ENCODE results near the gene TBC1D20. TPM values are rescaled to one million over a fixed set of nuclear protein-coding genes. Genes with fewer than 3 reads are reported as not detected.

Gene TBC1D20
- total and polyA plus RNA-seq, 2 experiments from 2014 or later = 4.8 to 15.0 TPM

DNA sequence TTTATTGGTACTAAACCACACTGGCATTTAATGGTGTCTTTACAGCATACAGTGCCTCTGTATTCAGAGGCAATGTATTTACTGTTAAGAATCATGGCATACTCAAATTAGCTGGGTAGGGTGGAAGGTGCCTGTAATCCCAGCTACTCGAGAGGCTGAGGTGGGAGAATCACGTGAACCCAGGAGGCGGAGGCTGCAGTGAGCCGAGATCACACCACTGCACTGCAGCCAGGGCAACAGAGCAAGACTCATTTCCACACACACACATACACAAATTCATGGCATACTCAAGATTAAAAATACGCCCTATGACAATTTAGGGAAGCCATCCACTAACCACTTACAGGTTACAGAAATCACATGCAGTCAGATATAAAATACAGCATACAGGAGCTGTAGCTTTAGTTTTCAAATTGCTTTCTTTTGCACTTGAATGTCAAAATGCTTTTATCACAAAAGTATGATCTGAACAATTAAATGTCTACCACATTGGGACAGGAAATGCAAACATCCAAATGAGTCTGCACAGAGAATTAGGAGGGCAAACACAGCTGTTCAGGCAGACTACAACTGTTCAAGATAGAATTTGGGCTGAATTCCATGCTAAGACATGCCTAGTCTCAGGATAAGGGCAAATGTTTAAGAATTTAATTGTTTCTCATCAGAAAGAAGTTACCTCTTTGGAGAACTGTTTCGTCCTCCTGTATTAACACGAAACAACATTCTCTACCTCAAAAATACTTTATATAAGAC lies 44.8 kb upstream of the TBC1D20 start:
- H3K27me3 ChIP-seq (ENCODE audit: insufficient read depth) = no peaks in the 10 kb centered on the region
- DNase-seq (ENCODE audit: low spot score) (no peak), ATAC-seq (no peak)
- Mint-ChIP-seq H3K4me1 (no peaks in the 10 kb centered on the region), H3K27ac (no peak overlapping the region), H3K27me3 (ENCODE audit: insufficient read depth, low read depth, poor library complexity) (peaks cover 2% of the 10 kb centered on the region), H3K9me3 (no peaks in the 10 kb centered on the region), H3K4me3 (no peak overlapping the region), H3K36me3 (ENCODE audit: low read depth) (peaks cover 73% of the 10 kb centered on the region)
- H3K4me1 ChIP-seq (ENCODE audit: insufficient read depth) = no peaks in the 10 kb centered on the region
- peaks cover 5% of the 10 kb centered on the region; the same call in 1 of the 2 replicates for H3F3A ChIP-seq (replicated peaks; ENCODE audit: low read depth)
- no peaks in the 10 kb centered on the region for H3K9me2 ChIP-seq (ENCODE audit: insufficient read depth)
- no peak for TF ChIP-seq ZNF114 (CRISPR knock-in tag; IDR thresholded peaks at IDR 0.05)
- TF ChIP-seq NANOG (IDR thresholded peaks at IDR 0.05; ENCODE audit: borderline replicate concordance) = no peak
- TF ChIP-seq, protein P1, sequence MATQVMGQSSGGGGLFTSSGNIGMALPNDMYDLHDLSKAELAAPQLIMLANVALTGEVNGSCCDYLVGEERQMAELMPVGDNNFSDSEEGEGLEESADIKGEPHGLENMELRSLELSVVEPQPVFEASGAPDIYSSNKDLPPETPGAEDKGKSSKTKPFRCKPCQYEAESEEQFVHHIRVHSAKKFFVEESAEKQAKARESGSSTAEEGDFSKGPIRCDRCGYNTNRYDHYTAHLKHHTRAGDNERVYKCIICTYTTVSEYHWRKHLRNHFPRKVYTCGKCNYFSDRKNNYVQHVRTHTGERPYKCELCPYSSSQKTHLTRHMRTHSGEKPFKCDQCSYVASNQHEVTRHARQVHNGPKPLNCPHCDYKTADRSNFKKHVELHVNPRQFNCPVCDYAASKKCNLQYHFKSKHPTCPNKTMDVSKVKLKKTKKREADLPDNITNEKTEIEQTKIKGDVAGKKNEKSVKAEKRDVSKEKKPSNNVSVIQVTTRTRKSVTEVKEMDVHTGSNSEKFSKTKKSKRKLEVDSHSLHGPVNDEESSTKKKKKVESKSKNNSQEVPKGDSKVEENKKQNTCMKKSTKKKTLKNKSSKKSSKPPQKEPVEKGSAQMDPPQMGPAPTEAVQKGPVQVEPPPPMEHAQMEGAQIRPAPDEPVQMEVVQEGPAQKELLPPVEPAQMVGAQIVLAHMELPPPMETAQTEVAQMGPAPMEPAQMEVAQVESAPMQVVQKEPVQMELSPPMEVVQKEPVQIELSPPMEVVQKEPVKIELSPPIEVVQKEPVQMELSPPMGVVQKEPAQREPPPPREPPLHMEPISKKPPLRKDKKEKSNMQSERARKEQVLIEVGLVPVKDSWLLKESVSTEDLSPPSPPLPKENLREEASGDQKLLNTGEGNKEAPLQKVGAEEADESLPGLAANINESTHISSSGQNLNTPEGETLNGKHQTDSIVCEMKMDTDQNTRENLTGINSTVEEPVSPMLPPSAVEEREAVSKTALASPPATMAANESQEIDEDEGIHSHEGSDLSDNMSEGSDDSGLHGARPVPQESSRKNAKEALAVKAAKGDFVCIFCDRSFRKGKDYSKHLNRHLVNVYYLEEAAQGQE (IDR thresholded peaks at IDR 0.05; ENCODE audit: unreplicated experiment) = no peak
- TF ChIP-seq EZH2phosphoT487 (IDR thresholded peaks at IDR 0.05; ENCODE audit: unreplicated experiment) = no peak
- TF ChIP-seq ZNF331 (CRISPR knock-in tag; IDR thresholded peaks at IDR 0.05; ENCODE audit: low read depth) = no peak
- TF ChIP-seq CREB1 (CRISPR knock-in tag; IDR thresholded peaks at IDR 0.05; ENCODE audit: low read depth) = no peak
- H2AFZ ChIP-seq = no peak overlapping the region
- peaks cover 57% of the 10 kb centered on the region for H3K36me3 ChIP-seq (ENCODE audit: insufficient read depth)
- no peak overlapping the region for H3K4me3 ChIP-seq
- no peak overlapping the region for H3K27ac ChIP-seq (ENCODE audit: low read depth)
- H3K4me2 ChIP-seq = no peak overlapping the region
- peaks cover 54% of the 10 kb centered on the region for H4K20me1 ChIP-seq (replicated peaks; ENCODE audit: insufficient read depth)
- H3K79me2 ChIP-seq (replicated peaks; ENCODE audit: insufficient read depth) = peaks cover 83% of the 10 kb centered on the region

DNA sequence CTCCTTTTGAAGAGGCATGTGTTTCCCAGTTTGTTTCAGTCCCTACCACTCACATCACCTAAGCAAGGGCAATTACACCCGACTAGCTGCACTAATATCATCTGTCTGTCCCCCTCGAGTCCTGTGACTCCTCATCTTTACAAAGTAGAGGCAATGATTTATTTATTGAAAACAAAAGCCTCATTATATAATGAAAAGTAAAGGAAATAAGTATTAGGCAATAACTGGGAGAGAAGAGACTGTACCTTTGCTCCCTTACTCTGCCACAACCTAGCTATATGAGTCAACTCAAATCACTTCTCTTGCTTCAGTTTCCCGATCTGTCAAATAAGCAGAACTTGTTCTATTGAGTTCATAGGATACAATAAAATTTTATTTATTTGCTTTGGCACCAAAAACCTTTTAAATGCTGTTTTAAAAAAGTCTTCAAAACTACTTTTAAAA lies 42.3 kb upstream of the TBC1D20 start:
- H3K27me3 ChIP-seq (ENCODE audit: insufficient read depth) = no peaks in the 10 kb centered on the region
- H2AFZ ChIP-seq = no peak overlapping the region
- peaks cover 4% of the 10 kb centered on the region for H3K27me3 Mint-ChIP-seq (ENCODE audit: insufficient read depth, low read depth, poor library complexity)
- peaks cover 36% of the 10 kb centered on the region for H4K20me1 ChIP-seq (replicated peaks; ENCODE audit: insufficient read depth)
- no peaks in the 10 kb centered on the region for H3K9me3 Mint-ChIP-seq
- H3K36me3 ChIP-seq (ENCODE audit: insufficient read depth) = peaks cover 68% of the 10 kb centered on the region
- peaks cover 60% of the 10 kb centered on the region for H3K79me2 ChIP-seq (replicated peaks; ENCODE audit: insufficient read depth)
- no peak overlapping the region for H3K4me3 Mint-ChIP-seq
- peaks cover 82% of the 10 kb centered on the region for H3K36me3 Mint-ChIP-seq (ENCODE audit: low read depth)
- H3K4me3 ChIP-seq = no peak overlapping the region
- ATAC-seq = no peak
- H3K27ac ChIP-seq (ENCODE audit: low read depth) = no peak overlapping the region
- no peak overlapping the region for H3K4me2 ChIP-seq
- no peak for DNase-seq (ENCODE audit: low spot score)
- no peaks in the 10 kb centered on the region for H3K4me1 ChIP-seq (ENCODE audit: insufficient read depth)
- no peaks in the 10 kb centered on the region for H3K4me1 Mint-ChIP-seq
- peaks cover 5% of the 10 kb centered on the region; the same call in 1 of the 2 replicates for H3F3A ChIP-seq (replicated peaks; ENCODE audit: low read depth)
- no peak overlapping the region for H3K27ac Mint-ChIP-seq
- H3K9me2 ChIP-seq (ENCODE audit: insufficient read depth) = no peaks in the 10 kb centered on the region
- TF ChIP-seq ZNF114 (CRISPR knock-in tag; IDR thresholded peaks at IDR 0.05) (no peak), EZH2 (IDR thresholded peaks at IDR 0.05; ENCODE audit: low read depth, unreplicated experiment) (no peak), EZH2phosphoT487 (IDR thresholded peaks at IDR 0.05; ENCODE audit: unreplicated experiment) (no peak), JUNB (IDR thresholded peaks at IDR 0.05; ENCODE audit: unreplicated experiment) (no peak), ZNF331 (CRISPR knock-in tag; IDR thresholded peaks at IDR 0.05; ENCODE audit: low read depth) (no peak), STAT1 (IDR thresholded peaks at IDR 0.05; ENCODE audit: unreplicated experiment) (no peak), NANOG (IDR thresholded peaks at IDR 0.05; ENCODE audit: borderline replicate concordance) (no peak)
- TF ChIP-seq, protein P2, sequence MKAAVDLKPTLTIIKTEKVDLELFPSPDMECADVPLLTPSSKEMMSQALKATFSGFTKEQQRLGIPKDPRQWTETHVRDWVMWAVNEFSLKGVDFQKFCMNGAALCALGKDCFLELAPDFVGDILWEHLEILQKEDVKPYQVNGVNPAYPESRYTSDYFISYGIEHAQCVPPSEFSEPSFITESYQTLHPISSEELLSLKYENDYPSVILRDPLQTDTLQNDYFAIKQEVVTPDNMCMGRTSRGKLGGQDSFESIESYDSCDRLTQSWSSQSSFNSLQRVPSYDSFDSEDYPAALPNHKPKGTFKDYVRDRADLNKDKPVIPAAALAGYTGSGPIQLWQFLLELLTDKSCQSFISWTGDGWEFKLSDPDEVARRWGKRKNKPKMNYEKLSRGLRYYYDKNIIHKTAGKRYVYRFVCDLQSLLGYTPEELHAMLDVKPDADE (IDR thresholded peaks at IDR 0.05) = no peak
- TF ChIP-seq, protein P3, sequence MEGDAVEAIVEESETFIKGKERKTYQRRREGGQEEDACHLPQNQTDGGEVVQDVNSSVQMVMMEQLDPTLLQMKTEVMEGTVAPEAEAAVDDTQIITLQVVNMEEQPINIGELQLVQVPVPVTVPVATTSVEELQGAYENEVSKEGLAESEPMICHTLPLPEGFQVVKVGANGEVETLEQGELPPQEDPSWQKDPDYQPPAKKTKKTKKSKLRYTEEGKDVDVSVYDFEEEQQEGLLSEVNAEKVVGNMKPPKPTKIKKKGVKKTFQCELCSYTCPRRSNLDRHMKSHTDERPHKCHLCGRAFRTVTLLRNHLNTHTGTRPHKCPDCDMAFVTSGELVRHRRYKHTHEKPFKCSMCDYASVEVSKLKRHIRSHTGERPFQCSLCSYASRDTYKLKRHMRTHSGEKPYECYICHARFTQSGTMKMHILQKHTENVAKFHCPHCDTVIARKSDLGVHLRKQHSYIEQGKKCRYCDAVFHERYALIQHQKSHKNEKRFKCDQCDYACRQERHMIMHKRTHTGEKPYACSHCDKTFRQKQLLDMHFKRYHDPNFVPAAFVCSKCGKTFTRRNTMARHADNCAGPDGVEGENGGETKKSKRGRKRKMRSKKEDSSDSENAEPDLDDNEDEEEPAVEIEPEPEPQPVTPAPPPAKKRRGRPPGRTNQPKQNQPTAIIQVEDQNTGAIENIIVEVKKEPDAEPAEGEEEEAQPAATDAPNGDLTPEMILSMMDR (conservative IDR thresholded peaks at IDR 0.05; ENCODE audit: low read depth in 2 of 2) = no peak
- TF ChIP-seq, protein P1 (IDR thresholded peaks at IDR 0.05; ENCODE audit: unreplicated experiment) = no peak

All from GM23338 (cell line).